Stimulated activated CD4-positive, alpha-beta T cell treated with anti-CD3 and anti-CD28 coated beads, Interleukin-1b, Interleukin-23, amount 100 ng/mL, for 1 hour (primary cell): ENCODE results near the gene RNF150.
"Not testable (repeated sequence)": the region's sequence is repeated elsewhere in the genome, so short reads cannot be mapped to it uniquely, and the experiment has no call there.

Experiments
- DNase-seq, 2 donors: peaks; one replicate each; pipeline ENCODE4 v3.0.0-alpha.2; 2020; ENCODE audit warnings: low read depth in 2 of 2

RNF150 gene

DNA sequence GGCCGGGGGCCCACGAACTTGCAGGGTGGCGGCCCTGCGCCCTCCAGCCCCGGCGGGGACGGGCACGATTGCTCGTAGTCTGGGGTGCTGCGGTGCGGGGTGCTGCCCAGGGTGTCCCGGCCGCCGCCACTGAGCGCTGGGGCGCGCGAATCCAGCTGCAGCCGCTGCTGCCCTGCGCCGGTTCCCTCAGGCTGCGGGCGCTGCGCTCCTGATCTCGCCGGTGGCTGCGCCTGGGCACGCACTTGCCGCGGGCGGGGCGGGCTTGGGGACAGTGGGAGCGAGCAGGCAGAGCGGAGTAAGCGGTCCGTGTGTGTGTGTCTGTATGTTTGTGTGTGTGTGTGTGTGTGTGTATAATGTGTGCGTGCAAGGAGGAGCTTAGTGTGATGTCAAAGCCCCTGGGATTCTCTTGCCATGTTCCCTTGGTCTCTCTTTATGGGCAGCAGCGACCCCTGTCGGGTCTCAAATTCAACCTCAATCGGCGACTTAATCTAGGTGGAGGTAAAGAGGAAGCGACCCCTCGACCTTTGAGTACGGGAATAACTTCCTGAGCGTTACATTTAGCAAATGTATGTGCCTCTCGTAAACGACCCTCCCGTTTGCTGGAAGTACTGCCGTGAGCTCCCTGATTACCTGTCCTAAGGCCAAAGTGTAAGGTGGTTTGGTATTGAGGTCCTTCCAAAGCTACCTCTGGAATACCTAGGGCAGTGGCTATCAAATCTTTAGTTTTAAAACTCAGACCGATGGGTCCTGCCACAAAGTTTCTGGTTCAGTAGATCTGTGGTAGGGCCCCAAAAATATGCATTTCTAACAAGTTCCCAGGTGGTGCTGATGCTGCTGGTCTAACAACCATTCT is at the start of gene RNF150:
TSS of gene RNF150 (minus strand) at position 324 of the 853 bp plus-strand sequence.
- peak in 1 of 2 donors; percentile 5 for DNase-seq

DNA sequence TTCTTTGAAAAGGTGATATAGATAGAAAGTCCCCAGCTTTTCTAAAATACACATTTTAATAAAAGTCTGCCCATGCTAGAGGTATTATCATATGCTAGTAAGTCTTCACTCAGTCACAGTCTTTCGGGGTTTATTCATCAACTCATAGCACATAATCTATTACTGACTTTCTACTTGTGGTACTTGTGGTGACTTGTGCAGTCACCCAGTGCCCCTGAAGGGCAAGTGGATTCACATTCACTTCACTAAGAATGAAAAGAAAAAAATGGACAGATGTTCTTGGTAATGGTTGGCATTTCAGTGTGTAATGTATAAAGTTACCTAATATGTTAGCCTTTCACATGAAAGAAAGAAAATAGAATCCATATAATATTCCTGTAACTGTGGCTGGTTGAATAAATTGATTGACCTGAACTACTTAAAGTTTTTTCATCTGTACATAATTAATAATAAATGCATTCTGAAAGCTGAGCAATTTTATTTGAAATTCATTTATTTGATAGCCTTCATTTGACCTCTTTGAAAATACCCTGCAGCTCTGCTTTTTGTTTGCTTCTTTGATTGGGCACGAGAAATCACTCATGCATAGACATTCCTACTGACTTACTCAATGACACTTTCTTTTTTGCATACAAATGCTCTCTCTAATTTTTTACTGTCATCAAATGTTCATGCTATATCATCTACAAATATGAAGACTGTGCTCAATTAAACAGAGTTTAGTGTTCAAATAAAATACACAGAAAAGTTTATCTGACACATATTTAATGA is 47.9 kb upstream of the RNF150 start:
- no peak for DNase-seq

DNA sequence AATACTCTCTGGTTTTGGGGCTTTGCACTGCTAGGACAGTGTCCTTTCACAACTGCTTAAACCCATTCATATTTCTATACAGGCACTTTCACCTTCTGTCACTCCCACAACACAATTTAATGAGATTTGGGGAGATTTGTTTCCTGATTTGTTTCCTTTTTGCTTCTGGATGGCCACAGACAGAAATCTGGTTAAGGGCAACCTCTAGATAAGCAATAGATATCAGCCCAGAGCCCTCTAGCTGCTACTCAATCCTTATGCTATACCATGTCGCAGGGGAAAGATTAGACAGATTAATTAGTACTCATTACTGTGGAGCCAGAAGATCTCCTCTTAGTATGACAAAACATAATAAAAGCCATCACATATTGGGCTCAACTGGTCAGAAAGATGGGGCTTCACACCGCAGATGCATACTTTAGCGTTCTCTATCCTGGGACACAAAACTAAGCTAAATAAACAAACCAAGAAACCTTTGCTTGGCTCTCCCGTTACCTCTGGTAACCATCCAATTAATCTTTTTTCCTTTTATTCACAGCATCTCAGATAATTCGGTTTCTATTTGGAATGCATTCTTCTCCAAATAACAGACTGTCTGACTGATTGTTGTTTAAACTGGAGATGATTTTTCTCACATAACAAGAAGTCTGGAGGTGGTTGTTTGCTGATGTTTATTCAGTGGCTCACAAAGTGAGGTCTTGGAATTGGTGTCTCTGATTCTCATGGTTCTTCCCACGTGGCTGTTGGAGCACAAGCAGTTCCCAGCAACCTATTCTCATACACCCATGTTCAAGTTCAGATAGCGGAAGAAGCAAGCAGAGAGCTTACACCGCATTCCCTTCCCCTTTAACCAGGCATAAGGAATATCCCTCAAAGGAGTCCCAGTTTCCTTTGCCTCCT is 46.5 kb upstream of the RNF150 start:
- no peak for DNase-seq

DNA sequence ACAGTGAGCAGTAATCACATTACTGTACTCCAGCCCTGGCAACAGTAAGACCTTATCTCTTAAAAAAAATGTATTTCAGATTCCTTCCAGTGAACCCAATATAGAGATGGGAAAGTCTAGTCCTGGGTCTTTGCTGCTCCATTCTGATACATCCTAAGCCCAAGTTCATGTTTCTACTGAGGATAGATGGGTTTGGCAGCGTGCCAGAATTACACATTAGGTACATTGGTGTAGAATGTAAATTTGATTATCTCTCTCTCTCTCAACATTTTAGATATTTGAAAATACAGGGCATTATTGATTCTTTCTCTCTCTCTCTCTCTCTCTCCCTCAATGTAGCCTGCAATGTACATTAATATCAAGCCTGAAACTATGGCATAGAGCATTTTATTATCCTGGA is 43.9 kb upstream of the RNF150 start:
- no peak for DNase-seq

DNA sequence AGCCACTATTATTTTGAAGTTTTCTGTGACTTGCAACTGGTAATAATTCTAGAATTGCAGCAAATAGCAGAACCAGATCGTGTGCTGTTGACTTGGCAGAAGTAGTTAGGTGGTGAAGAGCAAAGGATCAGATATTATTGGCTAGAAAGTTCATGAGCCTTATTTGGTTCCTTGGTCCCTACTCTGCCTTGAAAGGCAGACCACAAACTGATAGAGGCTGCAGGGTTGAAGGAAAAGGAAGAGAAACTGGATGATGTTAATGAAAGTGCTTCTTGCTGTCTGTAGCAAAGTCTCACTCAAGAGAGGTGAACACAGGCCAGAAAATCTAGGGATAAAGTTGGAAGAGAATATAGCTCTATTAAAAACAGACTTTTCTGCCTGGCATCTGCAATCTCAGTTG is 41.2 kb upstream of the RNF150 start:
- no peak for DNase-seq

DNA sequence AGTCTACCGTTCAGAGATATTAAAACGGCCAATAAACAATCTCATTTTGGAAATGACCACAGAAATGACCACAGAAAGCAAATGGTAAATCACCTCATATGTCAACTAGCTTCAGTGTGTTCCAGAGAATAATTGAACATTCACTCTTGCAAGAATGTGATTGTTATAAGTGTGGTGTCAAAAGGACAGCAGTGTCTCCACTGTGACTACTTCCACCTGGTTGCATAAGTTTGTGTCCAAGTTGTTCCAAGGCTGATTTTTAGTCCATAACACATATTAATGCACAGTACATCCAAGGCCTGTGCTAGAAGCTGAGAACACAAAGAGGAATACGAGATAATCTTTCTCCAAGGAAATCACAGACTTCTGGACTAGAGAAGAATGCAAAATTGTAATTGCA is 37.4 kb upstream of the RNF150 start:
- no peak for DNase-seq

DNA sequence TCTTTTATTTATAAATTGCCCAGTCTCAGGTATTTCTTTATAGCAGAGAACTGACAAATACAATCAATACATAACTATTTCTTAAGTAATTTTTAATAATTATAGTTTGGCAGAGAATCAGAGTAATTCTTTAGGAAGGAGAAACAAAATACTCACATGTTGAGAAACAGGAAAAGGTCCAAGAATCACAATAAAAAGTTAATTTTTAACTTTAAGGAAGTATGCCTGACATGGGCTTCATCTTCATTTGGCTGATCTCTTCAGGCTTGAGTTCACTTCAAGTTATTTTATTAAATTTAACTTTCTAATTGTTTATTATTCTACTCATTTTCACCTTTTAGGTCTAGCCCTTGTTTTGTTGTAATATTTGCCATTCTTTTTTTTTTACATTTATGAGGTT is 36.1 kb upstream of the RNF150 start:
- DNase-seq = no peak

DNA sequence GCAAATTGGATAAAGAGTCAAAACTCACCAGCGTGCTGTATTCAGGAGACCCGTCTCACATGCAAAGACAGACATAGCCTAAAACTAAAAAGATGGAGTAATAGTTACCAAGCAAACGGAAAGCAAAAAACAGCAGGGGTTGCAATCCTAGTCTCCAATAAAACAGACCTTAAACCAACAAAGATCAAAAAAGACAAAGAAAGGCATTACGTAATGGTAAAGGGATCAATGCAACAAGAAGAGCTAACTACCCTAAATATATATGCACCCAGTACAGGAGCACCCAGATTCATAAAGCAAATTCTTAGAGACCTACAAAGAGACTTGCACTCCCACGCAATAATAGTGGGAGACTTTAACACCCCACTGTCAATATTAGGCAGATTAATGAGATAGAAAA is 31.7 kb upstream of the RNF150 start:
- not testable (repeated sequence) for DNase-seq

DNA sequence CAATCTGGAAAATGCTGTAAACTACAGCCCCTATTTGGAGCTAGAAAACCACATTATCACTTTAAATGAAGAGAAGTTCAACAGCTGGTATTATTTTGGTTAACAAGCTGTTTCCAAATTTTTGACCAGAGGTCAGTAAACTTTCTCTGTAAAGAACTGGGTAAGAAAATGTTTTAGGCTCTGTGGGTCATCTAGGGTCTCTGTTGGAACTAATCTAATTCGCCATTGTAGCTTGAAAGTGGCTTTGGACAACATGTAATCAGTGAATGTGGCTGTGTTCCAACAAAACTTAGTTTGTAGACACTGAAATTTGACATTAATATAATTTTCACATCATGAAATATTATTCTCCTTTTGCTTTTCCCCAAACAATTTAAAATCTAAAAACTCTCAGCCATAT is 25.8 kb upstream of the RNF150 start:
- no peak for DNase-seq

DNA sequence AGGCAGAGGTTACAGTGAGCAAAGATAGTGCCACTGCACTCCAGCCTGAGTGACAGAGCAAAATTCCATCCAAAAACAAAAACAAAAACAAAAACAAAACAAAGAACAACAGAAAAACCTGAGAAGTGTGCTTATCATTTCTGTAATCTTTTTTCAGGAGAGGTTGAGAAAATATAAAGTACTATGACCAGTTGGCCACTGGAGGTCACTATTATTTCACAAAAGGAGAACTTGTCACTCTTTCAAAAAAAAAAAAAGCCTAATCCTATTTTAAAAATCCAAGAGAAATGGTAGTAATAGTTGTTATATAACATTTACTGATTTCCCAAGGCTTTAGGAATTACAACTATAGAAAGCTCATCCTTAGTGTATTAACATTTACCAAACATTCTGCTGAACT is 24.9 kb upstream of the RNF150 start:
- no peak for DNase-seq

DNA sequence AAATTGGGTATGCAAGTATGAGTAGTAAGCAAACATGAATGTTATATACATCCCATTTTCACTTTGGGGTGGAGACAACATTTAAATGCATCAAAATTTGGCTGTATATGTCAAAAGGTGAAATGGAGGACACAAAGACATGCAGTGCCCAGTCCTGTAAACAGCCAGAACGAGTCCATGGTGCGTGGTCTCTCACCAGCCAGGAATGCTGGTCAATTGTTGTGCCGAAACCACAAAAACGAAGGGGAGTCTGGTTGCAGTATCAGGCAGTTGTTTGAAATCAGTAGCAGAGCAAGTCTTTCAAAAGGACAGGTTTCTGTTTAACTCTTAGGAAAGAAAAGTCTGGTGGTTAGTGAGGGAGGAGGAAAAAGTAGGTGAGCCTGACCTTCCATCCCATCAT is 22.3 kb upstream of the RNF150 start:
- DNase-seq = no peak

DNA sequence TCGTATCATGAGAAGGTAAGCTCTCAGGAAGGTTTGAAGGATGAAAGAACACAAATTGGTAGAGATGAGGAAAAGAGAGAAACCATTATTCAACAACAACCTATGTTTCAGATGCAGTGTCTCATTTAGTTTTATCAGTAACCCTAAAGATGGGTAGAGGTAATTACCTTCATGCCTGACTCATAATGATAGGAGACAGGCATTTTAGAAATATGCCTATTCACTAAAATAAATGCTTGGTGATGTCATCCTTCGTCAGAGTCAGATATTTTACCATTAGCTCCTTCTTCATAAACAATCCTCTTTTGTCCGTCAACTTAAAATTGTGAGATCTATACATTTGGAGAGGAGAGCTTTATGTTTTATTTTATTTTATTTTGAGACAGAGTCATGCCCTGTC is 21.5 kb upstream of the RNF150 start:
- no peak for DNase-seq

DNA sequence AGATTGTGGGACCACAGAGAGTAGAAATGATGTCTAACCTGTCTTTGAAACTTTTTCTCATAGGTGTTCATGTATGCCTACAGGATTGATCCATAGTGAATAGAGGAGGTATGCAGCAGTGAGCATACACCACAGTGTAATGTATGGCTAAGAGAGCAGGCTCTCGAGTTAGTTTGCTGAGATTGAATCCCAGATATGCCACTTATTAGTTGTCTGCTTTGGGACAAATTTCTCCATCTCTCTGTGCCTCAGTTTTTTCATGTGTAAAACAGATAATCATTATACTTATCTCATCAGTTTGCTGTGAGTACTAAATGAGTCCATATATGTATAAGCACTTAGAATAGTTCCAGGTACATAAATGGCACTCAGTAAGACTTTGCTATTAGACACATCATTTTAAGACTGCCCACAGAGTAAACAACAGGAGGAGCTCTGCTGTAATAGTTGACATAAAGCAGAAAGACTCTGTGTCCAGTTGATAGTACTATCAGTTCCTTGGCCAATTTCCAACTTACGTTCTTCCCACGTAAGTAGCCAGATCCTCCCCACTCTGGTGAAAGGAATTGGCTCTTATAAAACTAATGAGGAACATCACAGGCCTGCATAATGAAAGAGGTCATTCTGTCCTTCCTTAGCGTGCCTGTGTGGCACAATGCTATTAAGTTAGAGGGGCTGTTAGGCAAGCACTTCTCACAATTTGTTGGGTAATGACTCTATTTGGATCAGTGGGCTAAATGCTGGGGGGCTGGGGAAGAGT is 20.7 kb upstream of the RNF150 start:
- no peak for DNase-seq

DNA sequence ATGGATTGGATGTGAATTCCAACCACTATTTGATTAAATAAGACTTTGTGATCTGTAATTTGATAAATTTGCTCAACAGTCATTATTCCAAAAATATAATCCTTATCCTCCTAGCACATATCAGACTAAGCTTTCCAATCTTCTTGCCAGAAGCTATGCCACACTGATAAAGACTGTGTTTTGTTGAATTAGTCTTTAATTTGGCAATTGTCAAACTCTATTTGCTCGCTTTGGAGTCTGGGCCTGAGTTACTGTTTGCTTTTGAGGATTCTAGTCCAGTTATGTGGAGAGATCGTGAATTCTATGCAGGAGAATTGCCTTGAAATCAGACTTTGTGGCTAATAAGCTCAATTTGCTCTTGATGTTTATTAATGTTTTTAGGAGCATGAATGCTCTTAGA is 10.9 kb upstream of the RNF150 start:
- DNase-seq = no peak

DNA sequence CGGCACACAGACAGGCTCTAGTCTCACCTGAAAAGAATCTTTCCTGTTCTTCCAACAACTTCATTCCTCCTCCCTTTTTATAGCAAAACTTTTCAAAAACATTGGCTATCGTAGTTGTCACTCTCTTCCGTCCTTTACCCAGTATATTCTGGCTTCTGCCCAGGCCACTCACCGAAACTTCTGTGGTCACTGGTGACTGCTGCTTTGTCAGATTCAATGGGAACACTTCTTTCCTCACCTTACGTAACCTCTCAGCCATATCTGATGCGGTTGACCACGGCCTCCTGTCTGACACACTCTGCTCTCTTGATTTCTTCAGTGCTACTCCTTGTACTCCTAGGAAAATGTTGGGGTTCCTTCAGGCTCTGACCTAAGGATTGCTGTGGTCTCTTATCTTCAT is 9.2 kb upstream of the RNF150 start:
- DNase-seq = no peak

DNA sequence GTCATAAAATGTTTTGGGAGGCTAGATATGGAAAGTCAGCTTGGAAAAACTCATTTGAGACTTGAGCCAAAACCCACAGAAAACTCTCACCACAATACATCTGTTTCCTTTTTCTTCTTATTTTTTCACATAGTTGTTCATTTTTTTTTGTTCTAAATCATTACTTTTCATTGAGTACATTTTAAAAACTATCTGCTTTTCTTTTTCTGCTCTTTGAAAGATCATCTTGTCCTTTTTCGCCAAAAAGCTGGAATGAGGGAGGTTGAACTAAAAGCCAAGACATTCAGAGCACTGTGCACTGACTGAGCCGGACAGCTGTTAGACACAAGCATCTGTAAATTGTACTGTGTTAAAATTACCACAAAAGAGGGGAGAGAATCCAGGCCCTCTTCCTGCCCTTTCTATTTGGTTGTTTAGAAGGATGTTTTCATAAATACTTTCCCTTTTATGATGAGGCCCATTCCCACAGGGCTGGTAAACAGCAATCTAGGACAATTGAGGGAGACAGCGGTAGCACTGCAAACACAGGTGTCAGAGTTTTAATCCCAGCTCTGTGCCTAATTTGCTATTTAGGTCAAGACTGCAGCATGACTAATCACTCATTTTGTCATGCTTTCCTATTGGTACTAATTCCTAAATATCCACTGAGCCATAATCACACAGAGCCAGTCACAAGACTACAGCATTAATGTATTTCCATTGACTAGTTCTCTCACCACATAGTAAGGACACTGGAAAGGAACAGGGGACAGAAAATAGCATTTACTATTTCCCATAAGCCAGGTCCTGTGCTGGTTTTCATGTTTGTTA is 7.3 kb upstream of the RNF150 start:
- no peak for DNase-seq

DNA sequence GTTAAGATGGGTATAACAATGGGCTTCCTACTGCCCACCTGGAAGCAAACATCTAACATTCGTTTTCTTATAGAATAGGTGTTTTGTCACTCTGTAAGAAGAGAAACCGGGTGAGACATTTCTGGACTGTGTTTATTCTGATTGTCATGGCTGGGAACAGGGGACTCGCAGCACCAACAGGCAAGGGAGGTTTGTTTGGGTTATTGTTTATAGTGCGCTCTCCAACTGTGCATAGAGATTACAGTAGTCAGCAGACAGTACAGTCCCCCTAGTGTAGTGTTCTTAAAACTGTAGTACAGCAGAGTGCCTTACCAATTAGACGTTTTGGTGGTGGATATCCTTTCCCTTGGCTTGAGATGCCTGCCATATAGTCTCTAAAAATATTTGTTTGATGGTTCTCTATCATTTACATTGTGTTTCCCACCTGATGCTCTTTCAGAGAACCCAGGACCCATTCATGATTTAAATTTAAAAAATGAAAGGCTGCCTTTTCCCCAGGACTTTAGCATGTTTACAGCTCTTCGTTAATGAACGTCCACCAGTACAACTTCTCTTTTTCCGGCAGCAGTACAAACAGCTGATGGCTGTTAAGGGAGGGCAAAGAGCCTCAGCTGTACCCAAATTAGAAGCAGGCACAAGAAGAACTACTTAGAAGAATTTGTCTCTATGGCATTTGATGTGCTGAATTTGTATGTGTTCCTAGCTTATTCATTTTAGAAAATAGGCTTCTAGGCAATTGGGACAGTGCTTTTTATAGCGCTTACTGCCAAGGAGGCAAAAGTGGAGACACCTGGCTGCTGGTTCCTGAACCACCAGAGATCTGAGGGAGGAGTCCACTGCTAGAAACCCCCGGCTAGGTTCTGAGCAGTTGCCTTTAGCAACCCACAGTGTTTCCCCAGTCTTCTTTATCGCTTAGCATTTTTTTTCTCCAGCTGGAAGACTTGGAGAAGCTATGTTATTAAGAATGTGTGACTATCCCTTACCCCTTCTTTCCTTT is 1.0 kb upstream of the RNF150 start:
- DNase-seq = no peak

DNA sequence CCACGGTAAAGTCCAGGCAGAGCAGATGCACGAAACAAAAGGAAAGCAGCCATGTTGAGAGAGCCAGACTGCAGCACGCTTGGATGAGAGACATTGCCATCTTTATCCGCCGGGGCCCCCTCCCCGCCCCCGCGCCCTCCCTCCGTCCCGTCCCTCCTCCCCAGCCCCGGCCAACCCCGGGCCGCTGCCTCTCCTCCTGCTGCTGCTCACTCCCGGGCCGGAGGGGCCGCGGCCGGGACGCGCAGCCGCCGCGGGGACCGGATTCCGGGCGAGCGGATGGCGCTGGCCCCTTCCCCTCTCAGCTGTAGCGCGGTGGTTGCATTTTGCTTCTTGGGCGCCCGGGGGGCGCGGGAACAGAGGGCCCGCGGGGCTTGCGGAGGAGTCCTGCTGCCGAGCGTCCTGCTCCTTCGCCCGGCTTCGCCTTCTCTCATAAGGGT is 542 bp downstream of the RNF150 start:
- no peak for DNase-seq

DNA sequence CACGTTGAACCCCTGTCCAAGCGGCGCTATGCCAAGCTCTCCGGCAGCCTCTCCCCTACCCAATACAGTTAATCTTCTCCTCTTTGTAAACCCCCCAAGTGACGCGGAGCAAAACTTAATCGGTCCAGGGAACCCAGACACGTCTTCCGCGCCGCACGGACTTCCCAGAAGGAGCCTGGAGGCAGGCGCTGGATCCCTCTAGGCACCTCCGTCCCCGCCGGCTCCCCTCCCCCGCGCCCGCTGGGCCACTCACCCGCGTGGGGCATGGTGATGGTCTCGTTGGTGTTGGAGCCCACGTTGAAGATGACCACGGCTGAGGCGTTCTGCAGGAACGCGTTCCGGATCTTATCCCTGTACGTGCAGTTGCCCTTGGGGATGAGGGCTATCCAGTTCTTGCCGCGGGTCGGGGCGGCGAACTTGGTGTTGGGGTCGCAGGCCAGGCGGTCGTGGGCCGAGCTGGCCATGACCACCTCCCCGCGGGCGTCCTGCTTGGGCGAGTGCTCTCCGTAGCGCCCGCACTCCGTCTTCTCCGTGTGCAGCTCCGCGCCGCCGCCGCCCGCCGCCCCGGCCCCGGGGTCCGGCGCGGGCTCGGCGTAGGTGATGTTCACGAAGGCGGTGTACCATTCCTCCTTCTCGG is 1.1 kb downstream of the RNF150 start:
- no peak for DNase-seq
